Measurements from ENCODE around the gene CAMK1G. TPM values are rescaled to one million over a fixed set of nuclear protein-coding genes. Genes with fewer than 3 reads are reported as not detected.

Gene CAMK1G
- total and polyA plus RNA-seq, 2 of the 4 experiments (the other 2 are of a cell fraction): 0.72 to 1.8 TPM

DNA sequence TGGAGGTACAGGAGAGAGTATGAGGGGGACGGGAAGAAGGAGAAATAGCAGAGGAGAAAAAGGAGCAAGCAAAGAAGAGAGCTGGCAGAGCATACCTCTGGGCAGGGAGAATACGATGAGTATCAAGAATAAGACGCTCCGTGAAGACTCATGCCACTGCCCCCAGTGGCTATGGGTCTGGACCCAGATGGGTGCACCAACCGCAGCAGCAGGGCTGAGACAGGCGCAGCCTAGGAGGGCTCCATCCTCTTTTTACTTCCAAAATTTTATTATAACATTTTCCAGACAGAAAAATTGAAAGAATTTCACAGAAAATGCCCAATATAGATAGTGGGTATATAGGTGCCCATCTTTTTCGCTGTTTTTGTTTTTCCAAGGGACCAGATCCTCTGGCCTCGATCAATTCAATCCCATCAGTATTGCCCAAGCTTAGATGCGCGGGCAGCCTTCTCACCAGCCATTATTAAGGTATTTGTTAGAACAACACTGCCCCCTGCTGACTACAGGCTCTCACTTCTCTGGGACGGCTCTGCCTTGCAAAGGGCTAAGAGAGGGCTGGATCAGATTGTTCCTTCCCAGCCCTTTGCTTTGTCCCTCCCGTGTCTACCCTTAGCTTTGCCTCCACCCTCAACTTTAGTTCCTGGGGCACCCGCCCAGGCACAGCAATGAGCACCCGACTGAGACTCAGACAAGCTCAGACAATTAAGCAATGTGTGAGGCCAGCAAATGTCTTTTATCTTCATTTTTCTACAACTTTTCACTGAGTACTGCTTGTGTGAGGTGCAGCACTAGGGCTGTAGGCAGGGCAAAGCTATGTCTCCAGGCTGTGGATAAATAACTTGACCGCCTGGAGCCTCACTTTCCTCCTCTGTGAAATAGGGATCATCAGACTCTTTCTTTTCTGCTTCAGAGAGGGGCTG lies 17.5 kb upstream of the CAMK1G start:
- no peaks in the 10 kb centered on the region for H3K36me3 ChIP-seq (ENCODE audit: control insufficient read depth, insufficient read depth, low read length)
- intact Hi-C loops (cut with micrococcal nuclease) (loop anchor here (2.0 kb wide), 1 partner anchor 363 kb away; no protein-coding TSS in a partner anchor), dilution Hi-C loops (cut with HindIII; ENCODE audit: low sequenced_read_pairs, unreplicated experiment) (no loop called here), in situ Hi-C loops (cut with MboI; ENCODE audit: low sequenced_read_pairs) (no loop called here)
- peak overlapping the region; percentile 46 for H2AFZ ChIP-seq (replicated peaks; ENCODE audit: low read length, poor library complexity)
- no peak overlapping the region for H3K4ac ChIP-seq (ENCODE audit: low read depth, low read length)
- H4K8ac ChIP-seq (ENCODE audit: low read depth in 2 of 2, low read length in 2 of 2): no peak overlapping the region
- DNase-seq (peak; percentile 75), ATAC-seq (ENCODE audit: low read depth) (peak; percentile 98)
- no peak overlapping the region for H4K91ac ChIP-seq (ENCODE audit: insufficient read depth, low read depth, low read length)
- no CpG with 5 or more reads among the region's 15 CpGs for WGBS, 2 experiments (ENCODE audit: extremely low coverage in 2 of 2, insufficient read length in 1 of 2)
- H3K18ac ChIP-seq (ENCODE audit: low read depth, low read length): no peak overlapping the region
- H4K5ac ChIP-seq (ENCODE audit: low read depth, low read length): no peak overlapping the region
- H3K56ac ChIP-seq (ENCODE audit: extremely low read depth, insufficient read depth, low read length): no peak overlapping the region
- H3K4me1 ChIP-seq (ENCODE audit: control insufficient read depth, insufficient read depth, low read length): no peaks in the 10 kb centered on the region
- no peak overlapping the region for H2AK5ac ChIP-seq (ENCODE audit: low read depth, low read length)
- H3K27ac ChIP-seq (ENCODE audit: insufficient read depth, low read length): no peak overlapping the region
- no peaks in the 10 kb centered on the region for H3K9me1 ChIP-seq (ENCODE audit: insufficient read depth, low read length)
- H3K27me3 ChIP-seq (ENCODE audit: control insufficient read depth, insufficient read depth, low read length): peaks cover 19% of the 10 kb centered on the region
- no peak overlapping the region for H3K9ac ChIP-seq (ENCODE audit: low read depth, low read length)
- no peak overlapping the region for H2BK20ac ChIP-seq (ENCODE audit: low read depth, low read length)
- H2BK120ac ChIP-seq (ENCODE audit: low read depth, low read length): no peak overlapping the region
- POLR2A ChIA-PET (ENCODE audit: unreplicated experiment): no interaction called here
- no peak overlapping the region for H3K14ac ChIP-seq (replicated peaks; ENCODE audit: low read depth, low read length)
- H2BK5ac ChIP-seq (ENCODE audit: low read depth, low read length, poor library complexity, severe bottlenecking): no peak overlapping the region
- BruUV-seq (replicated peaks): no TSS peak
- H3K79me1 ChIP-seq (ENCODE audit: low read depth in 1 of 2, low read length in 2 of 2): no peaks in the 10 kb centered on the region
- no peak overlapping the region for H2BK15ac ChIP-seq (ENCODE audit: low read depth, low read length)
- no peak overlapping the region for H2AK9ac ChIP-seq (replicated peaks; ENCODE audit: low read depth, low read length, poor library complexity)
- TF ChIP-seq, protein P1, sequence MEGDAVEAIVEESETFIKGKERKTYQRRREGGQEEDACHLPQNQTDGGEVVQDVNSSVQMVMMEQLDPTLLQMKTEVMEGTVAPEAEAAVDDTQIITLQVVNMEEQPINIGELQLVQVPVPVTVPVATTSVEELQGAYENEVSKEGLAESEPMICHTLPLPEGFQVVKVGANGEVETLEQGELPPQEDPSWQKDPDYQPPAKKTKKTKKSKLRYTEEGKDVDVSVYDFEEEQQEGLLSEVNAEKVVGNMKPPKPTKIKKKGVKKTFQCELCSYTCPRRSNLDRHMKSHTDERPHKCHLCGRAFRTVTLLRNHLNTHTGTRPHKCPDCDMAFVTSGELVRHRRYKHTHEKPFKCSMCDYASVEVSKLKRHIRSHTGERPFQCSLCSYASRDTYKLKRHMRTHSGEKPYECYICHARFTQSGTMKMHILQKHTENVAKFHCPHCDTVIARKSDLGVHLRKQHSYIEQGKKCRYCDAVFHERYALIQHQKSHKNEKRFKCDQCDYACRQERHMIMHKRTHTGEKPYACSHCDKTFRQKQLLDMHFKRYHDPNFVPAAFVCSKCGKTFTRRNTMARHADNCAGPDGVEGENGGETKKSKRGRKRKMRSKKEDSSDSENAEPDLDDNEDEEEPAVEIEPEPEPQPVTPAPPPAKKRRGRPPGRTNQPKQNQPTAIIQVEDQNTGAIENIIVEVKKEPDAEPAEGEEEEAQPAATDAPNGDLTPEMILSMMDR (conservative IDR thresholded peaks at IDR 0.05; ENCODE audit: low read depth, low read length): peak; percentile 73
- TF ChIP-seq NFE2L2 (IDR thresholded peaks at IDR 0.05; ENCODE audit: low read depth, low read length) (no peak), CHD1 (IDR thresholded peaks at IDR 0.05; ENCODE audit: low read depth, low read length) (no peak), RFX5 (IDR thresholded peaks at IDR 0.05; ENCODE audit: low read depth, low read length) (no peak), CEBPB (IDR thresholded peaks at IDR 0.05; ENCODE audit: low read depth, low read length) (peak; percentile 50; the same call in 1 of the 2 replicates), SMC3 (IDR thresholded peaks at IDR 0.05; ENCODE audit: low read depth, low read length) (peak; percentile 19; the same call in 1 of the 2 replicates), RAD21 (IDR thresholded peaks at IDR 0.05; ENCODE audit: low read length) (peak; percentile 58), RCOR1 (IDR thresholded peaks at IDR 0.05; ENCODE audit: insufficient replicate concordance, low read length) (no peak)
- no peaks in the 10 kb centered on the region for H3K9me3 ChIP-seq (ENCODE audit: control insufficient read depth, insufficient read depth, low read length)
- H4K20me1 ChIP-seq (ENCODE audit: insufficient read depth, low read length): no peaks in the 10 kb centered on the region
- no peak overlapping the region for H3K4me3 ChIP-seq (ENCODE audit: insufficient read depth, low read depth, low read length)
- CTCF ChIA-PET: interaction anchor here (0.6 to 1.7 kb wide), 12 partner anchors 9 to 914 kb away, joined by 3 to 9 read pairs (median 3); no protein-coding TSS in a partner anchor
- no peak overlapping the region for H3K4me2 ChIP-seq (ENCODE audit: low read depth, low read length)
- no peak overlapping the region for H3K23ac ChIP-seq (ENCODE audit: low read depth, low read length)

All from IMR-90 (cell line).